A549 (cell line): ENCODE measurements around the gene CASP8. TPM values are rescaled to one million over a fixed set of nuclear protein-coding genes. Genes with fewer than 3 reads are reported as not detected.

Experiments used
- ATAC-seq, 2 experiments: fragments of 200-7000 bp in 1 of 2; fragments of >200 bp in 1 of 2; cut with Nextera tagmentation in 1 of 2; cut with Tn5 transposase in 1 of 2; 3 replicates each; pipeline versions ENCODE4 v1.8.0 to v1.9.1; 2018 to 2020; ENCODE audit warnings: mild to moderate bottlenecking in 1 of 2, moderate library complexity in 1 of 2
- CTCF ChIA-PET: fragments of 300-600 bp; sonication (Branson Sonifier 250); formaldehyde crosslinking; extraction: SDS; loops from one replicate; lab custom pipeline; 2021; ENCODE audit warnings: antibody characterized with exemption, inconsistent platforms; lab: Yijun Ruan, JAX
- POLR2A ChIA-PET: fragments of 350-600 bp; formaldehyde crosslinking; extraction: SDS; loops from one replicate; lab custom pipeline; 2021; ENCODE audit warnings: antibody characterized with exemption, inconsistent platforms; lab: Yijun Ruan, JAX
- DNase-seq, 2 experiments: peaks; one replicate each; pipeline versions ENCODE4 v3.0.0 to v3.0.0-alpha.2; 2011 to 2016; ENCODE audit warnings: low read depth in 1 of 2, low spot score in 1 of 2
- FAIRE-seq: peaks from 2 replicates; lab custom pipeline; 2011; peaks lifted over from hg19 to GRCh38; lab: Jason Lieb, UNC
- H3K27ac ChIP-seq, 2 experiments: fragments of >200 bp; sonication (Bioruptor Twin); formaldehyde crosslinking; 3 replicates each; pipeline ENCODE4 v1.5.1; 2016 to 2017
- H3K4me1 ChIP-seq: fragments of >200 bp; sonication (Bioruptor Twin); formaldehyde crosslinking; 3 replicates; pipeline ENCODE4 v1.6.1; 2016
- H3K4me2 ChIP-seq: fragments of >200 bp; sonication (Bioruptor Twin); formaldehyde crosslinking; 3 replicates; pipeline ENCODE4 v1.6.1; 2016
- H3K4me3 ChIP-seq: fragments of >200 bp; sonication (Bioruptor Twin); formaldehyde crosslinking; 3 replicates; pipeline ENCODE4 v1.5.1; 2016
- H3K9me3 ChIP-seq: fragments of >200 bp; sonication (Bioruptor Twin); formaldehyde crosslinking; 3 replicates; pipeline ENCODE4 v1.6.1; 2016
- CBX2 ChIP-seq: fragments of 200-600 bp; sonication (generic); IDR thresholded peaks from 2 replicates; pipeline ENCODE4 v1.6.1; 2016; ENCODE audit warnings: low read depth, mild to moderate bottlenecking, borderline replicate concordance
- CHD2 ChIP-seq: fragments of 150-350 bp; IDR thresholded peaks from 2 replicates; pipeline ENCODE4 v1.6.1; 2014; ENCODE audit warnings: low read length; ENCODE audit not compliant: partially characterized antibody
- CHD4 ChIP-seq: fragments of 200-600 bp; sonication (generic); IDR thresholded peaks from 2 replicates; pipeline ENCODE4 v1.6.1; 2016; ENCODE audit warnings: antibody characterized with exemption, mild to moderate bottlenecking, borderline replicate concordance
- CTCF ChIP-seq: fragments of >200 bp; sonication (Bioruptor Twin); formaldehyde crosslinking; IDR thresholded peaks from 3 replicates; pipeline ENCODE4 v1.5.1; 2016
- FOSB ChIP-seq: fragments of 250-450 bp; sonication (Bioruptor Pico); IDR thresholded peaks from 2 replicates; pipeline ENCODE4 v1.5.0; 2020; ENCODE audit warnings: mild to moderate bottlenecking, moderate library complexity
- FOSL2 ChIP-seq, 2 experiments: fragments of 450-650 bp in 1 of 2; fragments of >200 bp in 1 of 2; sonication (Bioruptor Twin) in 1 of 2; formaldehyde crosslinking; IDR thresholded peaks; 2 replicates each; pipeline versions ENCODE4 v1.5.0 to v1.6.1; 2016 to 2020; ENCODE audit warnings: mild to moderate bottlenecking in 1 of 2, moderate library complexity in 1 of 2
- HMGXB4 ChIP-seq: fragments of 250-450 bp; sonication (Bioruptor Pico); IDR thresholded peaks from 2 replicates; pipeline ENCODE4 v1.5.0; 2021; ENCODE audit warnings: mild to moderate bottlenecking, moderate library complexity, borderline replicate concordance
- HOXB13 ChIP-seq: fragments of 250-450 bp; sonication (Bioruptor Pico); IDR thresholded peaks from 2 replicates; pipeline ENCODE4 v1.5.0; 2020; ENCODE audit warnings: low read depth, mild to moderate bottlenecking, moderate library complexity
- KDM1A ChIP-seq: fragments of 200-600 bp; sonication (generic); IDR thresholded peaks from 2 replicates; pipeline ENCODE4 v1.6.1; 2016; ENCODE audit warnings: low read depth, mild to moderate bottlenecking
- RAD21 ChIP-seq, 2 experiments: fragments of >200 bp in 1 of 2; sonication (Bioruptor Twin) in 1 of 2; formaldehyde crosslinking in 1 of 2; IDR thresholded peaks in 1 of 2; conservative IDR thresholded peaks in 1 of 2; 2 replicates in 1 of 2; 3 replicates in 1 of 2; pipeline ENCODE4 v1.6.1; 2012 to 2018; ENCODE audit warnings: inconsistent platforms in 1 of 2
- RNF2 ChIP-seq: fragments of 200-600 bp; sonication (generic); IDR thresholded peaks from 2 replicates; pipeline ENCODE4 v1.6.1; 2016; ENCODE audit warnings: low read depth, mild to moderate bottlenecking, antibody characterized with exemption, moderate library complexity, borderline replicate concordance
- SMC3 ChIP-seq: fragments of >200 bp; sonication (Bioruptor Twin); formaldehyde crosslinking; IDR thresholded peaks from 3 replicates; pipeline ENCODE4 v1.6.1; 2018; ENCODE audit warnings: inconsistent platforms
- ZFP36 ChIP-seq: fragments of 450-650 bp; IDR thresholded peaks from 2 replicates; pipeline ENCODE4 v1.6.1; 2014; ENCODE audit warnings: borderline replicate concordance; ENCODE audit not compliant: partially characterized antibody
- ZNF302 ChIP-seq: fragments of 250-450 bp; sonication (Bioruptor Pico); IDR thresholded peaks from 2 replicates; pipeline ENCODE4 v1.9.0; 2021; ENCODE audit warnings: inconsistent platforms, mild to moderate bottlenecking, moderate library complexity
- WGBS: methylation state at CpG from one replicate; pipeline ENCODE4 v1.1.6; 2017; ENCODE audit errors: missing lambda C conversion rate; 5-methylcytosine and 5-hydroxymethylcytosine counted together
- polyA plus RNA-seq, 4 experiments: library from polyadenylated mRNA; depleted of rRNA in 3 of 4; stranded (reverse); fragments of >200 nt; fragmentation: RNase III in 1 of 4; extraction: RNeasy Plus Mini Kit Qiagen cat#74134 plus additional on column Dnase treatment in 1 of 4; gene quantifications; 2 replicates in 3 of 4; 3 replicates in 1 of 4; pipeline ENCODE4 v1.2.3, GENCODE V29; 2011 to 2017
- TF ChIP-seq, protein P1 (sequence below): fragments of >200 bp; sonication (Bioruptor Twin); formaldehyde crosslinking; IDR thresholded peaks from 3 replicates; pipeline ENCODE4 v1.6.1; 2016

Gene CASP8
- polyA plus RNA-seq, 2 of the 4 experiments (the other 2 are of a cell fraction): 40.2 to 65.2 TPM

DNA sequence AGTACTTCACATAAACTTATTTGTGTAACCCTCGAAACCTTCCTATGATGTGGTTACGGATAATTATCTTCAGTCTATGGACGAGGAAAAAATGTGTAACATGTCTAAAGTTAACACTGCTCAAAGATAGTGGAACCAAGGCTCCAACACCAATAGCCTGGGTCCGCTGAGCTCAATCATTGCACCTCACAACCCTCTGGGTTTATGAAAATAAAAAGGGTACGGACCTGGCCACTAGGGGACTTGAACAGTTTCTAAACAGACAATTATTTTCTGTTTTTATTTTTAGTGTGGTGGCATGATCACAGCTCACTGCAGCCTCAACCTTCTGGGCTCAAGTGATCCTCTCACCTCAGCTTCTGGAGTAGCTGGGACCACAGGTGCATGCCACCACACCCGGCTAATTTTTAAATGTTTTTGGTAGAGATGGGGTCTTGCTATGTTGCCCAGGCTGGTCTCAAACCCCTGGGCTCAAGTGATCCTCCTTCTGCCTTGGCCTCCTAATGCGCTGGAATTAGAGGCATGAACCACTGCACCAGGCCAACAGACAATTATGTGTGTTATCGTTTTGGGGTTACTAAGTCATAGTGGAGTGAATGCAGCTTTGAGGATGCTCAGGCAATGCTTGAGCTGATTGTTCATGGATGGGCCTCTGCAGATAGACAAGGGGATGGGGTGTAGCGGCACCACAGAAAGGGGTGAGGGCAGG is 10.1 kb downstream of the CASP8 start:
- ChIA-PET POLR2A (no interaction called here), CTCF (interaction anchor here (1.2 kb wide), 1 partner anchor 93 kb away, joined by 4 read pairs; no protein-coding TSS in a partner anchor)
- Histone ChIP-seq H3K9me3 (no peaks in the 10 kb centered on the region), H3K4me3 (no peak overlapping the region), H3K4me2 (no peak overlapping the region), H3K4me1 (no peaks in the 10 kb centered on the region), H3K27ac (no peak overlapping the region)
- ATAC-seq: 0 out of 6 replicates have a peak, but pooled peaks of 1 of the 2 experiments have one; percentile 31
- DNase-seq: no peak
- TF ChIP-seq SMC3 (no peak), ZNF302 (no peak), RAD21 (conservative IDR thresholded peaks at IDR 0.05 in 1 of 2, IDR thresholded peaks at IDR 0.05 in 1 of 2) (no peak), CTCF (no peak), CBX2 (no peak)
- FAIRE-seq: no peak
- WGBS: 94% methylated on average over 9 of the region's 9 CpGs

DNA sequence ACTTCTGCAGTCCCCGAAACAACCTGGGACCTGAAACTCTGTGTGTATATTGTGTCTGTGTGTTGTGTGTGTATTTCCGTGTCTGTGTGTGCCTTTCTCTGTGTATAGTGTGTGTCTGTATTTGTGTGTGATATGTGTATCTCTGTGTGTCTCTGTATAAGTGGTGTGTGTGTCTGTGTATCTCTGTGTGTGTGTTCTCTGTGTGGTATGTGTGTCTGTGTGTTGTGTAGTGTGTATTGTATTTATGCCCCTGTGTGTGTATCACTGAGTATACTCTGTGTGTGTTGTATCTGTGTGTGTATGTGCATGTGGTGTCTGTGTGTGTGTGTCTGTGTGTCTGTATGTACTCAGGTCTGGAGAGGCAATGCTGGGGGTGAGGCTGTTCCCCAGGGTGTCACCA is 11.6 kb downstream of the CASP8 start:
- Histone ChIP-seq H3K4me1 (no peaks in the 10 kb centered on the region), H3K4me2 (no peak overlapping the region), H3K9me3 (no peaks in the 10 kb centered on the region), H3K27ac (no peak overlapping the region), H3K4me3 (no peak overlapping the region)
- DNase-seq: no peak
- 96% methylated on average over 2 of the region's 2 CpGs for WGBS
- ChIA-PET POLR2A (no interaction called here), CTCF (interaction anchor here (1.2 kb wide), 1 partner anchor 95 kb away, joined by 4 read pairs; no protein-coding TSS in a partner anchor)
- TF ChIP-seq KDM1A (no peak), HOXB13 (CRISPR knock-in tag) (no peak), CBX2 (no peak), ZFP36 (no peak), RNF2 (no peak)
- TF ChIP-seq, protein P1, sequence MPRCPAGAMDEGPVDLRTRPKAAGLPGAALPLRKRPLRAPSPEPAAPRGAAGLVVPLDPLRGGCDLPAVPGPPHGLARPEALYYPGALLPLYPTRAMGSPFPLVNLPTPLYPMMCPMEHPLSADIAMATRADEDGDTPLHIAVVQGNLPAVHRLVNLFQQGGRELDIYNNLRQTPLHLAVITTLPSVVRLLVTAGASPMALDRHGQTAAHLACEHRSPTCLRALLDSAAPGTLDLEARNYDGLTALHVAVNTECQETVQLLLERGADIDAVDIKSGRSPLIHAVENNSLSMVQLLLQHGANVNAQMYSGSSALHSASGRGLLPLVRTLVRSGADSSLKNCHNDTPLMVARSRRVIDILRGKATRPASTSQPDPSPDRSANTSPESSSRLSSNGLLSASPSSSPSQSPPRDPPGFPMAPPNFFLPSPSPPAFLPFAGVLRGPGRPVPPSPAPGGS: no peak
- FAIRE-seq: no peak
- no peak for ATAC-seq

- no peak for DNase-seq
- Histone ChIP-seq H3K4me3 (no peak overlapping the region), H3K4me1 (no peaks in the 10 kb centered on the region), H3K4me2 (no peak overlapping the region), H3K27ac (no peak overlapping the region), H3K9me3 (no peaks in the 10 kb centered on the region)
- no peak for ATAC-seq
- ChIA-PET CTCF (interaction anchor here (1.8 kb wide), 1 partner anchor 12 kb away, joined by 5 read pairs; no protein-coding TSS in a partner anchor), POLR2A (interaction anchor here (0.8 kb wide), 1 partner anchor 10 kb away, joined by 3 read pairs; no protein-coding TSS in a partner anchor)
- WGBS: 90% methylated on average over 9 of the region's 9 CpGs
- TF ChIP-seq CHD4: no peak
- no peak for FAIRE-seq
Observed at GRCh38 chr2:201273330-201273983, 13.1 kb downstream of the CASP8 start.

DNA sequence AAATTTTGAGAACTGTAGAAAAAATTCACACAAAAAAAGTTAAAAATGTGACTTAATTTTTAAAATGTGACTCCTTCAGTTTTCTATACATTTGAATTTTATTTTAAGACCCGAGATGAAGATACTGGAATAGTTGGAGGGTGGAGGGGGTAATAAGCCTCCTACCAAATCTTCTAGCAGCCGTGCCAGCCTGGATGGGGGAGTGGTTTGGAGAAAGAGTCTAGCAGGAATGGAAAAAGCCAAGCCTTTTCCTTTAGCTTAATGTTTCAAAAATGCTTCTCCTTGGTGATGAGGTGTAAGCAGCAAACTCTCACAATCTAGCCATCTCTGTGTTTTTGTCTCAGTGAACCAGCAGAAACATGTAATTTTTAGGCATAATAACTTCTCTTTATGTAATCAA is 14.7 kb downstream of the CASP8 start:
- no peak for TF ChIP-seq FOSL2 (IDR thresholded peaks at IDR 0.05)
- TF ChIP-seq FOSL2 (CRISPR knock-in tag; IDR thresholded peaks at IDR 0.05): no peak
- no peak for TF ChIP-seq CHD2
- no peak for TF ChIP-seq FOSB
- TF ChIP-seq HMGXB4 (CRISPR knock-in tag): no peak
- TF ChIP-seq SMC3: no peak
- ATAC-seq: no peak
- Histone ChIP-seq H3K27ac (no peak overlapping the region), H3K4me1 (no peaks in the 10 kb centered on the region), H3K9me3 (no peaks in the 10 kb centered on the region), H3K4me3 (no peak overlapping the region), H3K4me2 (no peak overlapping the region)
- no peak for FAIRE-seq
- no peak for DNase-seq
- CTCF ChIA-PET: interaction anchor here (1.8 kb wide), 1 partner anchor 10 kb away, joined by 5 read pairs; no protein-coding TSS in a partner anchor
- POLR2A ChIA-PET: no interaction called here
- 92% methylated on average over 2 of the region's 2 CpGs for WGBS
